ENCODE data around the gene NDUFB2.
"Not testable (repeated sequence)": the region's sequence is repeated elsewhere in the genome, so short reads cannot be mapped to it uniquely, and the experiment has no call there.

Gene NDUFB2

GRCh38 chr7:140734096-140734495 is 37.6 kb downstream of the NDUFB2 start:
- no peak for DNase-seq (ENCODE audit: low read depth in 3 of 3)

GRCh38 chr7:140734729-140735128 is 38.2 kb downstream of the NDUFB2 start:
- DNase-seq (ENCODE audit: low read depth in 3 of 3), result no peak

GRCh38 chr7:140738280-140738679 is 41.8 kb downstream of the NDUFB2 start:
- no peak for DNase-seq (ENCODE audit: low read depth in 3 of 3)

- not testable (repeated sequence) for DNase-seq (ENCODE audit: low read depth in 3 of 3)
Measured at GRCh38 chr7:140743255-140743654, 46.7 kb downstream of the NDUFB2 start.

GRCh38 chr7:140744005-140744404 is 47.5 kb downstream of the NDUFB2 start:
- no peak for DNase-seq (ENCODE audit: low read depth in 3 of 3)

- no peak for DNase-seq (ENCODE audit: low read depth in 3 of 3)
Measured at GRCh38 chr7:140745266-140746058, 49.0 kb downstream of the NDUFB2 start.

GRCh38 chr7:140746751-140747150 is 50.2 kb downstream of the NDUFB2 start:
- no peak for DNase-seq (ENCODE audit: low read depth in 3 of 3)

- no peak for DNase-seq (ENCODE audit: low read depth in 3 of 3)
Measured at GRCh38 chr7:140752533-140752932, 56.0 kb downstream of the NDUFB2 start.

GRCh38 chr7:140754506-140754905 is 58.0 kb downstream of the NDUFB2 start:
- no peak for DNase-seq (ENCODE audit: low read depth in 3 of 3)
